GM12865 (cell line): Measurements from ENCODE around the gene ZAP70.

ENCODE experiments used
- DNase-seq: peaks from one replicate; pipeline ENCODE4 v3.0.0; 2010; ENCODE audit warnings: low read depth
- H3K4me3 ChIP-seq: 2 replicates; pipeline ENCODE4 v1.5.1; 2011; ENCODE audit warnings: mild to moderate bottlenecking, low read depth, low read length, control low read depth
- CTCF ChIP-seq: IDR thresholded peaks from 2 replicates; pipeline ENCODE4 v1.5.1; 2011; ENCODE audit warnings: low read length, control low read depth, low read depth, inconsistent platforms; ENCODE audit not compliant: insufficient read depth; ENCODE audit errors: missing control alignments

ZAP70 gene

GRCh38 chr2:97723156-97724072, 10.0 kb downstream of the ZAP70 start:
- no peak for TF ChIP-seq CTCF
- no peak for DNase-seq
- no peak overlapping the region for H3K4me3 ChIP-seq

GRCh38 chr2:97724073-97724410, 10.7 kb downstream of the ZAP70 start:
- DNase-seq = no peak
- TF ChIP-seq CTCF = no peak
- H3K4me3 ChIP-seq = no peak overlapping the region

GRCh38 chr2:97724501-97724900, 11.1 kb downstream of the ZAP70 start:
- no peak for DNase-seq
- TF ChIP-seq CTCF = no peak
- no peak overlapping the region for H3K4me3 ChIP-seq

GRCh38 chr2:97724946-97725688, 11.7 kb downstream of the ZAP70 start:
- no peak overlapping the region for H3K4me3 ChIP-seq
- no peak for TF ChIP-seq CTCF
- DNase-seq = no peak

GRCh38 chr2:97726261-97727064, 13.1 kb downstream of the ZAP70 start:
- no peak for TF ChIP-seq CTCF
- DNase-seq = no peak
- H3K4me3 ChIP-seq = no peak overlapping the region

GRCh38 chr2:97727296-97727695, 13.9 kb downstream of the ZAP70 start:
- no peak overlapping the region for H3K4me3 ChIP-seq
- TF ChIP-seq CTCF = no peak
- DNase-seq = no peak
